Bone marrow (tissue), 2 donors: ENCODE results near the gene RBMS1.

Experiments used
- DNase-seq, 2 donors: peaks; one replicate each; lab custom pipeline; 2025; lab: John Stamatoyannopoulos, UW

Gene RBMS1

GRCh38 chr2:160303527-160303926 is 190.1 kb downstream of the RBMS1 start:
- no peak for DNase-seq

GRCh38 chr2:160303076-160303475 is 190.5 kb downstream of the RBMS1 start:
- no peak for DNase-seq

- no peak for DNase-seq
Measured at GRCh38 chr2:160301420-160301819, 192.2 kb downstream of the RBMS1 start.

GRCh38 chr2:160300203-160300602 is 193.4 kb downstream of the RBMS1 start:
- no peak for DNase-seq

GRCh38 chr2:160299540-160299939 is 194.1 kb downstream of the RBMS1 start:
- DNase-seq, result no peak

- no peak for DNase-seq
Measured at GRCh38 chr2:160298960-160299359, 194.6 kb downstream of the RBMS1 start.

- DNase-seq, result no peak
Measured at GRCh38 chr2:160295519-160296207, 197.9 kb downstream of the RBMS1 start.

GRCh38 chr2:160294889-160295288 is 198.7 kb downstream of the RBMS1 start:
- no peak for DNase-seq

- peak in 1 of 2 donors; percentile 34 for DNase-seq
Measured at GRCh38 chr2:160294339-160294803, 199.2 kb downstream of the RBMS1 start.

GRCh38 chr2:160293391-160294091 is 200.1 kb downstream of the RBMS1 start:
- no peak for DNase-seq

- no peak for DNase-seq
Measured at GRCh38 chr2:160292225-160292624, 201.4 kb downstream of the RBMS1 start.

GRCh38 chr2:160291382-160291781 is 202.2 kb downstream of the RBMS1 start:
- no peak for DNase-seq

- no peak for DNase-seq
Measured at GRCh38 chr2:160290598-160290997, 203.0 kb downstream of the RBMS1 start.

- no peak for DNase-seq
Measured at GRCh38 chr2:160289831-160290230, 203.8 kb downstream of the RBMS1 start.

GRCh38 chr2:160289126-160289525 is 204.5 kb downstream of the RBMS1 start:
- peak in 1 of 2 donors; percentile 25 for DNase-seq

- no peak for DNase-seq
Measured at GRCh38 chr2:160288324-160288723, 205.3 kb downstream of the RBMS1 start.

GRCh38 chr2:160287476-160287875 is 206.1 kb downstream of the RBMS1 start:
- DNase-seq, result no peak

GRCh38 chr2:160286551-160286950 is 207.1 kb downstream of the RBMS1 start:
- DNase-seq, result no peak

GRCh38 chr2:160283675-160284074 is 209.9 kb downstream of the RBMS1 start:
- no peak for DNase-seq

GRCh38 chr2:160282063-160282580 is 211.5 kb downstream of the RBMS1 start:
- no peak for DNase-seq

- DNase-seq, result no peak
Measured at GRCh38 chr2:160281213-160281612, 212.4 kb downstream of the RBMS1 start.

- peak in 1 of 2 donors; percentile 18 for DNase-seq
Measured at GRCh38 chr2:160279813-160280465, 213.7 kb downstream of the RBMS1 start.

- DNase-seq, result no peak
Measured at GRCh38 chr2:160278879-160279177, 214.8 kb downstream of the RBMS1 start.
